ENCODE data around the gene RIMOC1.

Gene RIMOC1

DNA sequence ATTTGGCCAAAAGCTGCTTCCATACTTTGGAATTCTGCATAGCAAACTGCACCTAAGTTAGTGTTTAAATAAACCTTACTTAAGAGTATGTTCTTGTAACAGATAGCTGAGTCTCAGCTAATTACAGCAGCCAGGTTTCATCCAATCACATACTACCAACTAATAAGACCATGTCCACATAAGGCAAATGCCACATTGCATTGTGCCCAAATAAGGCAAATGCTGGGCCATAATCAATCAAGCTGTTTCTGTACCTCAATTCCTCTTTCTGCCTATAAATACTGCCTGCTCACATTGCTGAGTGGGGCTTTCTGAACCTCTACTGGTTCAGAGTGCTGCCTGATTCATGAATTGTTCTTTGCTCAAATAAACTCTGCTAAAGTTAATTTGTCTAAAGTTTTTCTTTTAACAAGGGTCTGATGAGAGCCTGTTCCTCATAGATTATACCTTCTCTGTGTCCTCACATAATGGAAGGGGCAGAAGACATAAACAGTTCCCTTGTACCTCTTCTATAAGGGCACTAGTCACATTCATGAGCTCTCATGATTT, 29.6 kb upstream of the RIMOC1 start:
- no peak overlapping the region for H3K9ac ChIP-seq (ENCODE audit: low read length)
- TF ChIP-seq CTCF (IDR thresholded peaks at IDR 0.05; ENCODE audit: insufficient read depth, low read length, poor library complexity, severe bottlenecking) (no peak), EZH2phosphoT487 (conservative IDR thresholded peaks at IDR 0.05; ENCODE audit: low read length) (no peak)
- H3K4me2 ChIP-seq (ENCODE audit: low read depth, low read length, poor library complexity, severe bottlenecking): no peak overlapping the region
- no peaks in the 10 kb centered on the region for H3K27me3 ChIP-seq (ENCODE audit: low read length)
- H3F3A ChIP-seq (ENCODE audit: insufficient read depth): no peaks in the 10 kb centered on the region
- no peaks in the 10 kb centered on the region for H3K36me3 ChIP-seq (ENCODE audit: low read length)
- no peak overlapping the region for H2AFZ ChIP-seq (ENCODE audit: low read depth, low read length, severe bottlenecking)
- no peak overlapping the region for H3K4me3 ChIP-seq (ENCODE audit: insufficient read depth, low read length, poor library complexity, severe bottlenecking)
- H3K79me2 ChIP-seq (ENCODE audit: insufficient read depth, low read length): peaks cover 6% of the 10 kb centered on the region
- H3K9me3 ChIP-seq (ENCODE audit: insufficient read depth, low read length): no peaks in the 10 kb centered on the region
- H4K20me1 ChIP-seq (ENCODE audit: low read depth, low read length): no peaks in the 10 kb centered on the region
- H3K27ac ChIP-seq (ENCODE audit: low read depth, low read length): no peak overlapping the region
- no peaks in the 10 kb centered on the region for H3K9me2 ChIP-seq (replicated peaks; ENCODE audit: insufficient read depth, low read length)

GRCh38 chr5:41875121-41875520, 29.0 kb upstream of the RIMOC1 start:
- Histone ChIP-seq H3K36me3 (ENCODE audit: low read length) (no peaks in the 10 kb centered on the region), H3F3A (ENCODE audit: insufficient read depth) (no peaks in the 10 kb centered on the region), H3K9me2 (replicated peaks; ENCODE audit: insufficient read depth, low read length) (no peaks in the 10 kb centered on the region), H3K9me3 (ENCODE audit: insufficient read depth, low read length) (no peaks in the 10 kb centered on the region), H3K27me3 (ENCODE audit: low read length) (no peaks in the 10 kb centered on the region), H3K79me2 (ENCODE audit: insufficient read depth, low read length) (peaks cover under 1% of the 10 kb centered on the region; the same call in 1 of the 2 replicates), H3K27ac (ENCODE audit: low read depth, low read length) (no peak overlapping the region), H3K4me2 (ENCODE audit: low read depth, low read length, poor library complexity, severe bottlenecking) (no peak overlapping the region), H4K20me1 (ENCODE audit: low read depth, low read length) (no peaks in the 10 kb centered on the region), H3K4me3 (ENCODE audit: insufficient read depth, low read length, poor library complexity, severe bottlenecking) (no peak overlapping the region), H2AFZ (ENCODE audit: low read depth, low read length, severe bottlenecking) (no peak overlapping the region), H3K9ac (ENCODE audit: low read length) (no peak overlapping the region)
- no peak for TF ChIP-seq EZH2phosphoT487 (conservative IDR thresholded peaks at IDR 0.05; ENCODE audit: low read length)
- no peak for TF ChIP-seq CTCF (IDR thresholded peaks at IDR 0.05; ENCODE audit: insufficient read depth, low read length, poor library complexity, severe bottlenecking)

- Histone ChIP-seq H3K9me3 (ENCODE audit: insufficient read depth, low read length) (no peaks in the 10 kb centered on the region), H4K20me1 (ENCODE audit: low read depth, low read length) (no peaks in the 10 kb centered on the region), H3K4me3 (ENCODE audit: insufficient read depth, low read length, poor library complexity, severe bottlenecking) (no peak overlapping the region), H3K36me3 (ENCODE audit: low read length) (no peaks in the 10 kb centered on the region), H3K27me3 (ENCODE audit: low read length) (no peaks in the 10 kb centered on the region), H3K4me2 (ENCODE audit: low read depth, low read length, poor library complexity, severe bottlenecking) (no peak overlapping the region), H3K9me2 (replicated peaks; ENCODE audit: insufficient read depth, low read length) (no peaks in the 10 kb centered on the region), H3F3A (ENCODE audit: insufficient read depth) (no peaks in the 10 kb centered on the region), H3K27ac (ENCODE audit: low read depth, low read length) (no peak overlapping the region), H3K79me2 (ENCODE audit: insufficient read depth, low read length) (no peaks in the 10 kb centered on the region), H3K9ac (ENCODE audit: low read length) (no peak overlapping the region), H2AFZ (ENCODE audit: low read depth, low read length, severe bottlenecking) (no peak overlapping the region)
- TF ChIP-seq EZH2phosphoT487 (conservative IDR thresholded peaks at IDR 0.05; ENCODE audit: low read length) (no peak), CTCF (IDR thresholded peaks at IDR 0.05; ENCODE audit: insufficient read depth, low read length, poor library complexity, severe bottlenecking) (no peak)
These were observed 27.5 kb upstream of the RIMOC1 start for GRCh38 chr5:41876678-41877077.

Data from SU-DHL-6 (cell line).